Progenitor cell of endocrine pancreas (in vitro differentiated cells): ENCODE data around the gene CENPH. TPM values are rescaled to one million over a fixed set of nuclear protein-coding genes. Genes with fewer than 3 reads are reported as not detected.
"Not testable (repeated sequence)": the region's sequence is repeated elsewhere in the genome, so short reads cannot be mapped to it uniquely, and the experiment has no call there.

Experiments
- DNase-seq: peaks from one replicate; pipeline ENCODE4 v3.0.0; 2021; ENCODE audit warnings: low spot score; ENCODE audit not compliant: unreplicated experiment
- H3K27ac Mint-ChIP-seq: 2 replicates; pipeline ENCODE4 v1.8.0; 2021; ENCODE audit warnings: mild to moderate bottlenecking, moderate library complexity, mixed read lengths
- H3K27me3 Mint-ChIP-seq: 2 replicates; pipeline ENCODE4 v1.8.0; 2021; ENCODE audit warnings: mixed read lengths
- H3K36me3 Mint-ChIP-seq: 2 replicates; pipeline ENCODE4 v1.8.0; 2022; ENCODE audit warnings: mixed read lengths; ENCODE audit not compliant: insufficient read depth
- H3K4me1 Mint-ChIP-seq: 2 replicates; pipeline ENCODE4 v1.8.0; 2021; ENCODE audit warnings: low read depth, mixed read lengths
- H3K4me3 Mint-ChIP-seq: 2 replicates; pipeline ENCODE4 v1.8.0; 2021; ENCODE audit warnings: low read depth, mild to moderate bottlenecking, moderate library complexity, mixed read lengths
- H3K9me3 Mint-ChIP-seq: 2 replicates; pipeline ENCODE4 v1.8.0; 2021; ENCODE audit warnings: low read depth, mixed read lengths
- CTCF ChIP-seq: fragments of 200-600 bp; sonication (generic); IDR thresholded peaks from one replicate; pipeline ENCODE4 v1.5.0; 2021; ENCODE audit warnings: antibody characterized with exemption, mild to moderate bottlenecking; ENCODE audit not compliant: unreplicated experiment
- total RNA-seq: library from RNA; stranded (reverse); gene quantifications from 2 replicates; pipeline ENCODE4 v1.2.1, GENCODE V29; 2021

CENPH gene
- total RNA-seq, 1 donor from 2014 or later, result 22.2 TPM

DNA sequence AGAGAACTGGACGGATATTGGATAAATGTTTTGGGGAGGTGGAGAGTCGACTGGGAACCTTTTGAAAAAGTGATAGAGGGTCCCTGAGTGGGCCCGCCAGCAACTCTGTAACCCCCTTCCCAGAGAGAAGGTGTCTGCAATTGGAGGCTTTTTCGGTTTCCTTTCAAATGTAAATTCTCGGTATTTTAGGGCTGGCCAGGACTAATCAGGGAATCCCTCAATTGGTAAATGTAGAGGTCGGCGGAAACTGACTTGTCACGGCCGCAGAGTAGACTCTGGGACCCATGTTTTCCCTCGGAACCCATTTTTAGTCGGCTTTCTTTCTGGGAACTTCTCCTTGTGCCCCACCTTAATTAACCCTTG lies 21.9 kb upstream of the CENPH start:
- DNase-seq, result no peak
- Mint-ChIP-seq H3K9me3 (peaks cover 8% of the 10 kb centered on the region), H3K4me3 (peak overlapping the region; percentile 97), H3K36me3 (peaks cover 18% of the 10 kb centered on the region), H3K4me1 (peaks cover 17% of the 10 kb centered on the region), H3K27me3 (no peaks in the 10 kb centered on the region), H3K27ac (peak overlapping the region; percentile 98)
- TF ChIP-seq CTCF, result no peak

DNA sequence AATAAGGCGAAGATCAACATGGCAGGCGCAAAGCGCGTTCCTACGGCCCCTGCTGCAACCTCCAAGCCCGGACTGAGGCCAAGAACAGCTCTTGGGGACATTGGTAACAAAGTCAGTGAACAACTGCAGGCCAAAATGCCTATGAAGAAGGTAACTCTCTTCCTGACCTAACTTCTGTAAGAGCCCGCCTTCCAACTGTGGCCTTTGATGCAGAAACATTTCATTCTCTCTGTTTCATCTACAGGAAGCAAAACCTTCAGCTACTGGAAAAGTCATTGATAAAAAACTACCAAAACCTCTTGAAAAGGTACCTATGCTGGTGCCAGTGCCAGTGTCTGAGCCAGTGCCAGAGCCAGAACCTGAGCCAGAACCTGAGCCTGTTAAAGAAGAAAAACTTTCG lies 21.5 kb upstream of the CENPH start:
- Mint-ChIP-seq H3K36me3 (peaks cover 18% of the 10 kb centered on the region), H3K9me3 (peaks cover 8% of the 10 kb centered on the region), H3K4me3 (peak overlapping the region; percentile 97), H3K4me1 (peaks cover 17% of the 10 kb centered on the region), H3K27me3 (no peaks in the 10 kb centered on the region), H3K27ac (peak overlapping the region; percentile 98)
- DNase-seq, result no peak
- TF ChIP-seq CTCF, result no peak

GRCh38 chr5:69170495-69170894 lies 18.9 kb upstream of the CENPH start:
- Mint-ChIP-seq H3K36me3 (peaks cover 26% of the 10 kb centered on the region), H3K4me3 (no peak overlapping the region), H3K9me3 (peaks cover 8% of the 10 kb centered on the region), H3K4me1 (peaks cover 17% of the 10 kb centered on the region), H3K27ac (no peak overlapping the region), H3K27me3 (no peaks in the 10 kb centered on the region)
- no peak for TF ChIP-seq CTCF
- DNase-seq, result no peak

- no peaks in the 10 kb centered on the region for H3K27me3 Mint-ChIP-seq
- H3K4me3 Mint-ChIP-seq, result no peak overlapping the region
- H3K27ac Mint-ChIP-seq, result no peak overlapping the region
- H3K9me3 Mint-ChIP-seq, result peaks cover 5% of the 10 kb centered on the region
- H3K4me1 Mint-ChIP-seq, result peaks cover 17% of the 10 kb centered on the region
- TF ChIP-seq CTCF, result no peak
- peaks cover 25% of the 10 kb centered on the region for H3K36me3 Mint-ChIP-seq
- no peak for DNase-seq
Observed at GRCh38 chr5:69170969-69171368, 18.4 kb upstream of the CENPH start.

DNA sequence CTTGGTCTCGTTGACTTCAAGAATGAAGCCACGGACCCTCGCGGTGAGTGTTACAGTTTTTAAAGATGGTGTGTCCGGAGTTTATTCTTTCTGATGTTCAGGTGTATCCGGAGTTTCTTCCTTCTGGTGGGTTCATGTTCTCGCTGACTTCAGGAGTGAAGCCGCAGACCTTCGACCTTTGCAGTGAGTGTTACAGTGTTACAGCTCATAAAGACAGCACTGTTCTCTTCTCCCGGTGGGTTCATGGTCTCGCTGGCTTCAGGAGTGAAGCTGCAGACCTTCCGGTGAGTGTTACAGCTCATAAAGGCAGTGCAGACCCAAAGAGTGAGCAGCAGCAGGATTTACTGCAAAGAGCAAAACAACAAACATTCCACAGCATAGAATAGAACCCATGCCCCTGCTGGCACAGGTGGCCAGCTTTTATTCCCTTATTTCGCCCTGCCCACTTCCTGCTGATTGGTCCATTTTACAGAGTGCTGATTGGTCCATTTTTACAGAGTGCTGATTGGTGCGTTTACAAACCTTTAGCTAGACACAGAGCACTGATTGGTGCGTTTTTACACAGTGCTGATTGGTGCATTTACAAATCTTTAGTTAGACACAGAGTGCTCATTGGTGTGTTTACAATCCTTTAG lies 7.6 kb upstream of the CENPH start:
- peak overlapping the region; percentile 29 for H3K27ac Mint-ChIP-seq
- H3K36me3 Mint-ChIP-seq, H3K27me3 Mint-ChIP-seq, H3K4me1 Mint-ChIP-seq, DNase-seq, H3K4me3 Mint-ChIP-seq, H3K9me3 Mint-ChIP-seq: not testable (repeated sequence)

DNA sequence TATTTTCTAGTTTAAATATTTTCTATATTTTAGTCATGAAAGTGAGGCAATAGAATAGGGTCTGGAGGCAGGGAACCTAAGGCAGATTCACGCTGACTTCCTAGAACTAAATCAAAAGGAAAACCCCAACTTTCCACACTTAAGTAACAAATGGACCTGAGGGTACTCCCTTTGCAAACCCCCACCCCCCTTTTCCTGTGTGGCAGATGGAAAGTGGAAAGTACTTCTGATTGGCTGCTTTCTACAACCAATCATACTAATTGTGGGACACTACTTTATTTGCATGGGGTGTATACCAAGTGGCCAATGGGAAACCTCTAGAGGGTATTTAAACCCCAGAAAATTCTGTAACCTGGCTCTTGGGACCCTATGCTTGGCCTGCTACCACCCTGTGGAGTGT lies 4.8 kb upstream of the CENPH start:
- no peak for TF ChIP-seq CTCF
- no peak overlapping the region for H3K27ac Mint-ChIP-seq
- H3K9me3 Mint-ChIP-seq, result no peaks in the 10 kb centered on the region
- no peaks in the 10 kb centered on the region for H3K36me3 Mint-ChIP-seq
- no peaks in the 10 kb centered on the region for H3K27me3 Mint-ChIP-seq
- no peak overlapping the region for H3K4me3 Mint-ChIP-seq
- peaks cover 3% of the 10 kb centered on the region for H3K4me1 Mint-ChIP-seq
- DNase-seq, result no peak
